Measurements from ENCODE around the gene EMILIN2. TPM values are rescaled to one million over a fixed set of nuclear protein-coding genes. Genes with fewer than 3 reads are reported as not detected.

EMILIN2 gene
- 8.0 to 15.0 TPM (median 14.1 TPM) in 5 replicates for total RNA-seq (2022; extraction: Qiagen RNA extraction)

DNA sequence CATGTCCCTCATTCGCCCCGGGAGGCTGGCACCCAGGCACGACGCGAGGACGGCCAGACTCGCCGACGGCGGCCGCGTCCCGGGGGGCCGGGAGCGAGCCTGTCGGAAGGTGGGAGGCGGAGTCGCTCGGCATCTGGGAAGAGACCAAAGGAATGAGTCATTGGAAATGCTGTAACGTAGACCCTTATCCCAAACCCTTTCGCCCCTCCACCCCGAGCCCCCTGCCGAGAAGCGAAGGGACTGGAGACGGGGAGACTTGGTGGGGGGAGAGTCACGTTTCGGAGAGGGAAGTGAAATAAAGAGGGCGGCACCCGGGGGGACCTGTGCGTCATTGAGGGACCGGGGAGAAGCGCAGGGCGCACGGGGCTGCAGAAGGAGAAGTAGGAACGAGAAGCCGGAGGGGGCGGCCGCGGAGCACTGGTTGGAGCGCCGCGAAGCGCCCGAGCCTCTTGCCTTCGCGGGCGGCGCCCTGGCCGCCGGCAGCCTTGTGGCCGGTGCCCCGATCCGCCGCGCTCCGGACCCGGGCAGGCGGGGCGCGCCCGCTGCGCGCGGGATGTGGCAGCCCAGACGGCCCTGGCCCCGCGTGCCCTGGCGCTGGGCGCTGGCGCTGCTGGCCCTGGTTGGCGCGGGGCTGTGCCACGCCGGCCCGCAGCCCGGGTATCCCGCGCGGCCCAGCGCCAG lies at the start of gene EMILIN2:
TSS of gene EMILIN2 (plus strand) at position 371 of the 681 bp plus-strand sequence. CDS start at position 554, 183 bp downstream.

Other genes starting within 250 kb of the EMILIN2 start
- gene SMCHD1, start 191.3 kb upstream of the EMILIN2 start, total RNA-seq (2022; extraction: Qiagen RNA extraction): 12.6 to 19.7 TPM (median 14.3 TPM) in 5 replicates
- 14.2 to 20.7 TPM (median 18.4 TPM) in 5 replicates for gene LPIN2, start 166.1 kb downstream of the EMILIN2 start, total RNA-seq (2022; extraction: Qiagen RNA extraction)